Measurements from ENCODE around the gene ITGB8.

ITGB8 gene

GRCh38 chr7:20438248-20438647, 107.5 kb downstream of the ITGB8 start:
- no peak for DNase-seq

- DNase-seq, result no peak
These were observed 108.1 kb downstream of the ITGB8 start for GRCh38 chr7:20438694-20439376.

GRCh38 chr7:20439416-20440185, 108.9 kb downstream of the ITGB8 start:
- no peak for DNase-seq

- DNase-seq, result no peak
These were observed 109.9 kb downstream of the ITGB8 start for GRCh38 chr7:20440472-20441105.

- DNase-seq, result no peak
These were observed 110.6 kb downstream of the ITGB8 start for GRCh38 chr7:20441346-20441745.

GRCh38 chr7:20441991-20442441, 111.3 kb downstream of the ITGB8 start:
- DNase-seq, result no peak

GRCh38 chr7:20442951-20443350, 112.3 kb downstream of the ITGB8 start:
- no peak for DNase-seq

- DNase-seq, result no peak
These were observed 113.5 kb downstream of the ITGB8 start for GRCh38 chr7:20444030-20444800.

- no peak for DNase-seq
These were observed 116.4 kb downstream of the ITGB8 start for GRCh38 chr7:20447021-20447650.

GRCh38 chr7:20449176-20449575, 118.5 kb downstream of the ITGB8 start:
- no peak for DNase-seq

GRCh38 chr7:20450536-20450935, 119.8 kb downstream of the ITGB8 start:
- no peak for DNase-seq

GRCh38 chr7:20454202-20454601, 123.5 kb downstream of the ITGB8 start:
- no peak for DNase-seq

- DNase-seq, result no peak
These were observed 126.0 kb downstream of the ITGB8 start for GRCh38 chr7:20456701-20457100.

GRCh38 chr7:20458521-20458920, 127.8 kb downstream of the ITGB8 start:
- no peak for DNase-seq

GRCh38 chr7:20459419-20459818, 128.7 kb downstream of the ITGB8 start:
- DNase-seq, result no peak

GRCh38 chr7:20464891-20465290, 134.2 kb downstream of the ITGB8 start:
- no peak for DNase-seq
